ENCODE results near the gene S100PBP.

S100PBP gene

DNA sequence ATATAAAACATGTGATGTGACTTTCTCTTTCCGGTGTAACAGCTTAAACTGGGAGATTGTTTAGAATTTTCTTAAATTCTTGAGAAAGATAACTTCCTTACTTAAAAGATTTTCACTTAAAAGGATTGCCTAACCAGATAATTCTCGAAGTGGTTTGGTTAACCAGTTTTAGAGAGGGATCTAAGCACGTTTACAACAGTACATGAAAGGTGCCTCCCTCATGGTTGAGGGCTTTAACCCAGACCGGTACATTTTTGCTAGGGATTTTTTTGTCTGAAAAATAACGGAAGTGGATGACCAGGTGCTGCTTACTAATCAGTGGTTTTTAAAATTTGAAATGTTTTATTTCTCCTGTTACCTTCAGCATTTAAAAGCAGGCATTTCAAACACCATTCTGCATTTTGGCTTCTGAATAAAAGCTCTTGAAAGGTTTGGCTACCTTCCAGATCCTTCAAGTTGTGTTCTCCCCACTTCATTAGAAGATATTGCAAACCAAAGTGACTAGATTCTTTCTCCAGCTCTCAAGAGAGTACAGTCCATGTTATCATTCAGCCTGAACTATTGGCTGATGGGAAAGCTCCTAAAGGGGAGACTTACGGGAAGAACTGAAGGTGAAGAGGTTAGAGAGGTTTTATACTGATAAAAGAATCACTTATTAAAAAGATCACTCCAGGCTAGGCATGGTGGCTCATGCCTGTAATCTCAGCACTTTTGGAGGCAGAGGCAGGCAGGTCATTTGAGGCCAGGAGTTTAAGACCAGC is 12.8 kb downstream of the S100PBP start:
- DNase-seq: no peak

DNA sequence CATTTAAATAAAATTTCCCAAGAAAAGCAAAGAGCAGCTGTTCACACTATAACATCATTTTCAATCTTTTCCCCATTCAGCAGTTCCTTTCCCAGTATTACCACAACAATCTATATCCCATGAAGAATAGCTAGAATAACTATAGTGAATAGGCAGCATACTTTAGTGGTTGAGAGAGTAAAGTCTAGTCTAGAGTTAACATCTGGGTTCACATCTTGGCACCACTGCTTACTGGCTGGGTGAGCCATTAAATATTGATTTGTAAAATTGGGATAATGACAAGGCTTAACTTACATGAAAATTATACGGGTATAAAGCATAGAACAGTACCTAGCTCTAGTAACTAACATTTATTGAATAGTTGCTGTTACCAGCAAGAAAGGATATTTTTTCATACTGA is 14.4 kb downstream of the S100PBP start:
- DNase-seq: no peak

DNA sequence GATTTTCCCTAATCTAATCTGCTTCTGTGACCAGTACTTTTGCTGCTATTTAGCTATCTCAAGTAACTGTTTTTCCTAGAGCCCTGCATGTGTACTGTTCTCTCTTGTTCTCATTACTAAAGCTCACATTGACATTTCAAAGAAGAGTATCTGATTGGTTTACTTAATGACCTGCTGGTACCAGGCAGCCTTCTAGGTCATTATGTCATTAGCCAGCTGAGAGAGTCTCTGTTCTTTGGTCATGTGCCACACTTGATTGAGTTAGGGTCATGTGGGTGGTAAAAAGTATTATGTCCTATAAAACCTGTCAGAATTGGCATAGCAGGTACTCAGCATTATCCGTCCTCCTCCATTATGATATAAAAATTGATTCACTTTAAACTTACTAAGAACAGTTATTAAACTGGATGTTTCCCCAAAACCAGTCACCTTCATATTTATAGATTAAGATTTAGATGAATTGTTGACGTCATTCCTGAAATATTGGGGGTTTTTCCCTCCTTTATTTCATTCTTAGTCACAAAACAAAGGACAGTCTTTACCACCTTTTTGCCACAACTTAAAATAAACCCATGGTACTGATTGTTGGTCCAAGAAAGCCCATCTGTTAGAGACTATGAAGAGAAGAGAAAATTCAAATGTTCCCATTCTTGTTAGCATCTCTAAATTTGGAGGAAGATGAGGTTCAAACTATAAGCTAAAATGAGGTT is 31.1 kb downstream of the S100PBP start:
- no peak for DNase-seq

DNA sequence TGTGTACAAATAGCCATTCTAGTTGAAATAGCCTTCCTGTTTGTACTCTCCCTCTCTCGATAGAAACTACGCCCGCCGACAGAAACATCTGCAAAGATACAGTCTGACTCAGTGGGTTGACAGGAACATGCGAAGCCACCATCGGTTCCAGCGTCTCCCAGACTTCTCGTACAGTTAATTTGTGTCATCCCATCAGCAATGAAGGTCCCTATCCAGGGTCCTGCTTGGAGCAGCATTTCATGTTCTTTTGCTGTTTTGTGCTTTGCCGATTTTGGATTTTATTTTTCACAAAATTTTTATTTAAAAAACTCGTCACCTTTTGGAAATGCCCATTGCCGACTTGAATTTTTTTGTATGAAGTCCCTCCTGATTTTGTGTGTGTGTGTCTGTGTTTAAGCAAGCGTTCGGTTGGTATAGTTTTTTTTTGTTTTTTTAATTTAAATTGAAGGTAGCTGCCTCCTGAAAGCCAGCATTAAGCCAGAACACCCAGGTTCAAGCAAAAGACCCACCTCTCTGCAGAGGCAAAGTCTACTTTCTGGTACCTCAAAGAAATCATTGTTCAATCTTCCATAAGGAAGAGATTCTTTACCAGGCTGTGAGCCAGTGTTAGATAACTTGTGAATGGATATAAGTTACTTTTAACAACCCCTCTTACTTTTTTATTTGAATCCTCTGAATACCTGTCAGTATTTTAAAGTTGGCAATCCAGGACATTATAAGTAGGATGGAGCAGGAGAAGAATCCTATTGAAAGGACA is 38.6 kb downstream of the S100PBP start:
- no peak for DNase-seq

DNA sequence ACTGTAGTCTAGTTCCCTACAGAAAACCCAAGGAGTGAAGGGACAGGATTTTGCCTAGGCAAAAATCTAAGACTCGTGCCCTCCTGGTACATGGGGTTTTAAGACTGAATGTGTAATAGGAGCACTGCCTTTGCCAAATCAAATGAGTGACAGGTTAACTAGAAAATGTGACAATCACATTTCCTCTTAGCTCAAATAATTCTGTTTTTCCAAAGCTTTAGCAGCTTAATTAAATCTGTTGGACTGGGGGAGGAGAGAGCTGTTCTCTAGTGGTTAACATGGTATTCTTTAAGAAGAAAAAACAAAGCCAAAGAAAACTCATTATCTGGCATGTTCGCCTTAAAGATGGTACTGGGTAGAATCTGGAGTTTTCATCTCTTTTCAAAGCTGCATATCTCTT is 40.7 kb downstream of the S100PBP start:
- no peak for DNase-seq

DNA sequence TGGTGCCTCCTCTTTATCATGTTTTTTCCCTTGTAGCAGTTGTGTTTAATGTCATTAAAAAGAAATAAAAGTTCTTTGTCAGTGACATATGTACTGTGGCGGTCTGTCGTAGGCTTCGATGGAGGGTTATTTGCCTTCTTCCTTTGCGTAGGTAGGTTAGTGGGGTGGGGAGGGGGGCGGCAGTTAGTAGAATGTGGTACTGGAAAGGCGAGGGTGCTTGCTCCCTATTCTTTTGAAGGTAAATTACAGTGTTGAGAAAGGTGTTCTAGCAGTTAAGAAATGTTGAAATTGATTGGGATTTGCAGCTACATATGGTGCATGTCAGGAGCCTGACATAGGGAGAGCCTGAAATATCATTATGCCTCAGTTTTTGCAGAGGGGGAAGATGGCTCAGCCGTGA is 41.3 kb downstream of the S100PBP start:
- DNase-seq: no peak

DNA sequence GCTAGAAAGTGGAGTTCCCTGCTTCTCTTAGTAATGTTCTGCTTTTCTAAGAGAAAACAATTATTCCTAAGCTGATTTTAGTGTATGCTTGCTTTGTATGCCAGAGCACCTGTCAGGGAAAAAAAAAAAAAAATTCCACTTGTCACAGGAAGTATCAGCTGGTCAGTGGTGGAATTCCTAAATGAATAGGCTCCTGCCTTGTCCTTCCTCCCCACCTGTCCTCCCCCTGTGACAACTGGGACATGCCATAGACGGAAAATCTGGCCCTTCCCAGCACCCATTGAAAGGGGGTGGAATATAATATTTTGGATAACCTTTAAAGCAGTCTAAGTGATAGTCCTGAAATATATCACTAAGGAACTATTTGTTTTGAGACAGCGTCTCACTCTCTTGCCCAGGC is 42.5 kb downstream of the S100PBP start:
- DNase-seq: no peak

DNA sequence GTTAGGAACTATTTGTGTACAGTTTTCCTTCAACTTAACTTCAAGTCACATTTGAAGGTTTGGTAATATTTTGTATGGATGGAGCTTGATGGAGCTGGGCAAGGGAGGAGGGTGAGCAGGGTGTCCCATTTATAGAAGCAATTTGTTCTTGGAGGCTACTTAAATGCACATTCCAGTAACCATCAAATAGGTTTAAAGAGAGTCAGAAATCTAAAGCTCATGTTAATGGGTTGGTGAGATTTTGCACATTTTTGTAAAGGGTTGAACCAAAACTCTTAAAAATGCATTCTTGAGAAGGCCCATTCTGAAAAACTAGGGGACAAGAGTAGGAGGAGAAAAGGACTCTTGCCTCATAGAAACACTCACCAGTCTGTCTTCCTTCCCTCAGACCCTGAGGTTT is 43.1 kb downstream of the S100PBP start:
- no peak for DNase-seq

DNA sequence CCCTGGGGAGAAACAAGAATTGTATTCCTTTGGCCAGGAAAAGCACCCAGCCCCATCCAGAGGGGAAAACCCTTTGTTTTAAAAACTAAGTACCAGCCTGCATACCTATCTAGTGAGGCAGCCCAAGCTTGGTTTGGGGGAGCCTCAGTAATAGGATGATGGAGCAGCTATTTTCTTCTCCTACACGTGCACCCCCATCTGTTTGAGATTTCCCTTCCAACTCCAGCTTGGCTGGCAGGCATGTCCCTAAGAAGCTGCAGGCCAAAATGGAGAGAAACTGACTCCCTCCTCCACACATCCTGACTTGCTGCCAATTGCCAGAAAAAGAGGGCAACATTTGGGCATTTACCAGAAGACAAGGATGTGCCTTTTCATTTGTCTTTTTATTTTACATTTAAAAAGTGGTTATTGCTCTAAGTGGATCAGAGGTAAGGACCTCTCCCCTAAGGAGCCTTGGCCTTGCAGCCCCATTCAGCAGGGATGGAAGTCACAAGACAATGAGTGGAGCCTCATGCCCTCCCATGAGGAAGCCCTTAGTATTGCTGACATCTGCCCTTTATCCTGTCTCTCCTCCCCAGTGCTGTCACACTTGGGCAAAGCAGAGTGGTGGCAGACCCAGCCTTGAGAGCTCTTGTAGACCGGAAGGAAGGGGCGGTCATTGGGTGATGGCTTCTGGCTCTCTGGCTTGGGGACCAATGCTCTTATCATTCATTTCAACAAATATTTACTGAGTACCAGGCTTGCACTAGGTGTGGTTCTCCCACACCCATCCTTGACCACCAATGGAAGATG is 44.6 kb downstream of the S100PBP start:
- DNase-seq: no peak

DNA sequence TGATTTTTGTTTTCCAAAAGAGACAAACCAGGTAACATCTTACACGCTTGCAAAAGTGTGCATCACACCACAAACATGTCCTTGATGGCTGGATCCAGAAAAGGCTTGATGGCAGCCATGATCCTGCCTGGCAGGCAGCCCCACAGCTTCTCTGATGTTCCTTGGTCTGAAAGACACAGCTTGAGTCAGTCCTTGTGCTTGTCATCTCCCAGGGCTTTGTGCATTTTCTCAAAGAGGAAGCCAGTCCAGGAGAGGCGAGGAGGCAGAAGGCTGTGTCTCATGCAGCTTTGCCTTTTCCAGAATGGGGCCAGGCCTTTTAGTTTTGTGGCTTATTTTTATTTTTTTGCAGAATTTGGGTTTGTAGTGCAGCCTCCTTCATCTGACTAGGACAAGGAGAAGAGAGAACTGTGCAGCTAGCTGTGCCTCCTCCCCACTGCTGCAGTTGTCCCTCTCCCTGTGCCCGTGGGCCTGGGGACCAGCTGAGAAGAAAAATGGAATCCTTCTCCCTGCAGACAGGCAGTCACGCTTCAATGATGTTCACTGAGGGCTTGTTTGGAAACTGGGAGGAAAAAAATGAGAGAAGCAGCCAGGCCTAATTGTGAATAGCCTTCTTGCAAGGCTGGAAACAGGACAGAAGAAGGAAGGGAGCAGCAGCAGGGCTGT is 45.9 kb downstream of the S100PBP start:
- no peak for DNase-seq

DNA sequence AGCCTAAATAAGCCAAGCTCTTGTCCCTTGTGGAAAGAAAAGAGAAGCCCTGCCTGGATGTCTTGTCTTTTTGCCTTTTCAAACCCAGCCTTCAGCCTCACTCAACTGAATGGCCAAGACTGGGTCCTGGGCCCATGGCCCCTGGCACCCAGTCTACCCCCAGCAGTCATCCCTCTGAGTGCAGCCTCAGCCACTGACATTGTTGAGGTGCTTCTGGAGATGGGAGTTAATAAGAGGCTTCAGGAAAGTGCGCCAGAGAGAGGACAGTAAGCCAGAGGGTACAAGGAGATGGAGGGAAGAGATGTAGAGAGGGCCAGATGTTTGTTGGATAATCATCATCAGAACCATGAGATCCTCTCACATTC is 46.4 kb downstream of the S100PBP start:
- DNase-seq: no peak

DNA sequence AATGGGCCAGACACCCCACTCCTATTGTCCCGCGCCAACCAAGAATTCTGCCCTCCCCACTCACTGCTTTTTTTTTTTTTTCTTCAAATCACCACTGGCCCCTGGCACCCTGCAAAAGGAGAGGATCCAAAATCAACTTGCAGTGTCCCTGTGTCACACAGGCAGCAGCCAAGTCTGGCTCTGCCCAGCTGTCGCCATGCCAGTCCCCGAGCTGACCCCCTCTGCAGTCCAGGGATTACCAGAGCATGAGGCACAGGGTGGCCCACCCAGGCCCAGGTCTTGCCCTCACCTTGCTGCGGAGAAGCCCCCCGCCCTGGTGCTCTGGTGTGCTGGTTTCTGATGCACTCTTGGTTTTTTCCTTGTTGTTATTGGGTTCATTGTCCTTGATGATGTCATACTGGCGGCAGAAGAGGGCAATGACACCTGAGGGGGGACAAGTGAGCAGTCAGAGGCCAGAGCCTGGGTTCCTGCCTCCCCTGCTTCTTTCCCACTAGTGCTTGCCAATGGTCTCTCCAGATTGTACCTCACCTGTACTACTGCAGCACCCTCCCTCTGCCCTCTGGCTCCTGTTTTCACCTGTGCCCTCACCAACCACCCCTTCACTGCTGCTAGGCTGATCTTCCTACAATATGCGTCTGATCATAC is 47.0 kb downstream of the S100PBP start:
- DNase-seq: no peak

DNA sequence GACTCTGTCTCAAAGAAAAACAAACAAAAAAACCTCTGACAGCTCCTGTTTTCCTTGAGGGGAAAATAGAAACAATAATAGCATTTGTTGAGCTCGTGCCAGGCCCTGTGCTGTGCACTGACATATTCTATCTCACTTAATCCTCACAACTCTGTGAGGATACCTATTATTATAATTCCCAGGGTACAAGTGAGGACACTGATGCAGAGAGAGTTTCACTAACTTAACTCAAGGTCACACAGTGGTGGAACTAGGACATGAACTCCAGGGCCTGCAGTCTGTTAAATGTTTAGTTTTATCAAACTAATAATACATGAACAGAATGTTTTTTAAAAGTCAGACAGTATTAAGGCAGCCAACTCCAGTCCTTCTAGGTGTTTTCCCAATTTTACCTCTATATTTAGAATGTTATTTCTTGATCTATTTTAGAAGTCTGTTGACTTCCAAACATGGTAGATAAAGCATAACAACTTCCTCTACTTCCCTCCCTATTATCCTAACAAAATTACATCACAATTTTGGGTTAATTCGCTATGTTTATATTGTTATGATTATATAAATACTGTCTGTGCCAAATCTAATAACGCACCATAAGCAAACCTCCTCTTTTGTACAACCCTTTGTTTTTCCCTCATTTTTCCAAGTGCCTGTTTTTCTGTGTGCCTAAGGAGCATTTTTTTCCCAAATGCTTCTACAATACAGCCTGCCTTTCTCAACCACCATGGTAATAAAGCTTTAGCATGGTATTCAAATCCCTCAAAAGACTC is 48.4 kb downstream of the S100PBP start:
- DNase-seq: no peak

DNA sequence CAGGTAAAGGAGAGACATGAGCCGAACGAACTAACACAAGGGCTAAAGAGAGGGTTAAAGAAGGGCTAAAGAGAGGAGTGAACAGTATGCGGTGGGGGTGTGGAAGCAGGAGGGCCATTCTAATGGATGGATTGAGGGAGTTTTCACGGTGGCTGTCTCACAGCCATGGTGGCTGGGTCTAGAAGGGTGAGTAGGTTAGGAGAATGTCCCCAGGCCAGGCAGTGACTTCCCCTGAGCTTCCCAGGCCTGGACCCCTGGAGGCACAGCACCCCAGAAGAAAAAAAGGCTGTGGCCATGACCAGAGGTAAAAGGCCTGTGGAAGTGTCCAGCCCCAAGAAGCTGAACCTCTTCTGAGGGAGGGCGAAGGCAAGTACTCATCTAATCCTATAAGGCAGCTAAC is 49.7 kb downstream of the S100PBP start:
- DNase-seq: no peak

DNA sequence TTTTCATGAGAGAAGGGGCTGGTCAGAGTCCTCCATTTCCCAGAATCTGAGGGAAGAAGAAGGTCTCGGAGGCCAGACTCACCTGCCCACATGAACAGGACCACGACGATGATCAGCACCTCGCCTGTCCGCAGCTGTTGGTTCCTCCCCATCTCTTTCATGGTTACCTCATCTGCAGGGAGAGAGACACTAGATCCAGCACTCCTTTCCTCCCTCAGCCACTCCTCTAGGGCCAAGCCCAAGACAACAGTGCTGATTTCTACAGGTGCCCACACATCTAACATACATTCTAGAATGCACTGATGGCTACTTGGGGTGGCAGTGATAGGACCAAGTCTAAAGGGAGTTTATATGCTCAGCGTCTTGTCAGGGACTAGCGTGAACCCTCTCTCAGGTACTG is 50.2 kb downstream of the S100PBP start:
- no peak for DNase-seq

DNA sequence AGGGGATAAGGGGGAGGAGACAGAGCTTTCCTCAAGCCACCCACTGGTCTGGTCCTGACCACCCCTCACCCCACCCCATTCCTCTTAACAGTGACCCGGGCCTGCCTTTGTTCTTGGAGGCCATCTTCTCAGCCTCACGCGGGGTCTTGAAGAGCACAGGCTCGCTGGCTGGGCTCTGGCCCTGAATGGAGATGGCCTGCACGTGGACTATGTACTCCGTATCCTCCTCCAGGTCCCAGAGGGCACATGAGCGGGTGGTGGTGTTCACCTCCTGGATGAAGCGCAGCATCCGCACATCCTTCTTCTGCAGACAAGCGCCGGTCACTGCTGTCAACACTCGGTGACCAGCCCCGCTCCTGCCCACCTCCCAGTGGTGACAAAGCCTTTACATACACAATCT is 50.6 kb downstream of the S100PBP start:
- no peak for DNase-seq

DNA sequence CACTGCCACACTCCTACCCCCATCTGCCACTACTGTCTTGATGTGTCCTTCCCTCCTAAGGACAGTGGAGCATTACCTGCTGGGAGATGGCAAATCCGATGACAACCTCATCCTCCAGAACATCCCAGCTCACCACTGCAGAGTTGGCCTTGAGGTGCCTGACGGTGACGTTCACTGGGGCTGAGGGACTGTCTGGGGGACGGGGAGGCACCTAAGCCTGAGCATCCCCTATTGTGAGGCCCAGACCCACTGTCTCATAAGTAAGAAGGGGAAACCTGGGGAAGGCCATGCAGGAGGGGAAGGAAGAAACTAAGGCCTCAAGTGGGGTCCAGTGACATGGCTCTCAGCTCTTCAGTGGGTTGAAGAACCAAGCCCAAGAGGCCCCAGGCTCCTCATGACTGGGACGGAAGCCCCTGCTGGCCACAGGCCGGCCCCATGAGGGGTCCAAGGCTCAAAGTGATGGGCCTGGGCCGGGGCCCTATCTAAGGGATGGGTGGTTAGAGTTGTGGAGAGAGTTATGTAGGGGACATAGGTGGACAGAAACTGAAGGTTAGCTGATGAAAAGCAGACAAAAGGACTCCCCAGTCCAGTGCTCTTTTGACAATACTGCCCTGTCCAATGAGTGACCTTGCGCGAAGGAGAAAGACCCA is 51.5 kb downstream of the S100PBP start:
- DNase-seq: no peak

DNA sequence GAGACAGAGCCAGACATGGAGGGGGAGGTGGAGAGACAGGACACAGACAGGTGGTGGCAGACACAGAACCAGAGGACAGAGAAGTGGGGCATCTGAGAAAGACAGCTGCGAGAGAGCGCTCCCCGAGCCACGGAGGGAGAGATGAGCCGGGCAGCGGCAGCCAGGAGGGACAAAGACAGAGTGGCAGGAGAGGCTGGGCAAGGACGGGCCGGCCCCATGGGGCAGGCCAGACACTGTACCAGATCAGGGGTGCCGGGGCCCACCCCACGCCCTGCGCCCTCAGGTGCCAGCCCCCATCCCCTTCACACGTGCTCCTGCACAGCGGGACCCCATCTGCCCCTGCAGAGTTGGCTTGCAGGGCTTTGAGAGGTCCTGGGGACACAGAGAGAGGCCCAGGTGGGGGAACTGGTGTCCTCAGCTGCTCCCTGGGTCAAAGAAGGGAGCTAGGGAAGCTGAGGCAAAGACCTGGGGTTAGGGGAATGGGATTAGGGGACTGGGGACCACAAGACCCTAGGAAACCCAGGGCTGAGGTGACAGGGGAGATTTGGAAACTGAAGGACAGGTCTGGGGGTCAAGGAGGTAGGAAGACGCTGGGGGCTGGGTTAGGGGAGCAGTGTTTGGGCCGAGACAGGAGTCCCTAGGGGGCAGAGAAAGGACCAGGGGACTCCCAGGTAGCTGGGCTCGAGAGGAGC is 52.6 kb downstream of the S100PBP start:
- DNase-seq: no peak

DNA sequence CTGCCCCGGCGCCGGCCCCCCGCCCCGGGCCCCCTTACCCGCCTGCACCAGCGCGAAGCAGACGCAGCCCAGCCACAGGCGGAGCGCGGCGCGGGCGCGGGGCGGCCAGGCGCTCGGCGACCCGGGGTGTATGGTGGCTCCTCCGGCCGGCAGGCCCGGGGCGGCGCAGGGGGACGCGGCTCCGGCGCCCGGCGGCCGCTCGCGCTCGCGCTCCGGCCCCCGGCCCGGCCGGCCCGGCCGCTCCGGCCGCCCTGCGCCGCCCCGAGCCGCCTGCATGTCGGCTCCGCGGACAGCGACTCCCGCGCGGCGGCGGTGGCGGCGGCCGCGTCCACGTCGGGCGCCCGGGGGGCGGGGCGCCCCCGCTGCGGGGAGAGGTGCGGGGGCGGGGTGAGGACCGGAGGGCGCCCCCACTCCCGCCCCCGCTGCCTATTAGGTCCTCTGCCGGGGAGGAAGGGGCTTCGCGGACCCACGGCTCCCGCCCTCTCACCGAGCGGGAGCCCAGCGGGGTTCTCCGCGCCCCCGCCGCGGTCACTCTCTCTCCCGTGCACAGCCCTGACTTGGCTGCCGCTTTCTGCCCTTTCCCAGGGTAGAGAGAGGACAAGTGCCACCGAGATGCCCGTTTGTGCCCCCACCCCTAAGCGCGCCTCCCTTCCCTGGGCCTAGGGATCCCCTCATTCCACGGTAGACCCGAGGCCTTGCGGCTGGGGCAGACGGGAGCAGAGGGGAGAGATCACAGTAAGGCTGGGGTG is 53.3 kb downstream of the S100PBP start, which contains the start of gene FNDC5:
TSS of gene FNDC5 (minus strand) at position 298 of the 749 bp plus-strand sequence.
- DNase-seq: no peak

All from NK-92 treated with Interleukin-12 subunit alpha and Interleukin-12 subunit beta, amount 100 ng/mL, for 24 hours (cell line).